ENCODE results near the gene GARIN1A.
"Not testable (repeated sequence)": the region's sequence is repeated elsewhere in the genome, so short reads cannot be mapped to it uniquely, and the experiment has no call there.

GRCh38 chr7:128652606-128653005, 19.5 kb upstream of the GARIN1A start:
- not testable (repeated sequence) for TF ChIP-seq CTCF, POLR2A (IDR thresholded peaks at IDR 0.05)
